HAP-1 (cell line): ENCODE results near the gene CST8.

Experiments used
- DNase-seq, 2 experiments: peaks; one replicate each; pipeline ENCODE4 v3.0.0-alpha.2; 2016 to 2020; ENCODE audit warnings: low spot score in 2 of 2
- H3K27me3 ChIP-seq: fragments of 250-450 bp; sonication (Bioruptor Pico); 2 replicates; pipeline ENCODE4 v1.5.1; 2020; ENCODE audit warnings: low read depth, mild to moderate bottlenecking, moderate library complexity
- H3K36me3 ChIP-seq: fragments of 250-450 bp; sonication (Bioruptor Pico); replicated peaks from 2 replicates; pipeline ENCODE4 v1.5.1; 2020; ENCODE audit warnings: mild to moderate bottlenecking
- H3K4me1 ChIP-seq: fragments of 250-450 bp; sonication (Bioruptor Pico); 2 replicates; pipeline ENCODE4 v1.5.1; 2020; ENCODE audit warnings: mild to moderate bottlenecking
- H3K4me3 ChIP-seq: fragments of 250-450 bp; sonication (Bioruptor Pico); 2 replicates; pipeline ENCODE4 v1.5.1; 2020; ENCODE audit warnings: mild to moderate bottlenecking, moderate library complexity
- H3K9me3 ChIP-seq: fragments of 250-450 bp; sonication (Bioruptor Pico); 2 replicates; pipeline ENCODE4 v1.5.1; 2020; ENCODE audit warnings: mild to moderate bottlenecking, moderate library complexity
- in situ Hi-C: fragments of 300-500 bp; cut with MboI; formaldehyde crosslinking; loops from 3 replicates; pipeline ENCODE4 v1.14.3; 2020; ENCODE audit warnings: low sequenced_read_pairs, inconsistent platforms, mixed read lengths

CST8 gene

GRCh38 chr20:23490817-23491216 lies at the start of gene CST8:
Gene CST8, plus strand, starts transcription at chr20:23491117. Its CDS starts 551 bp downstream, at chr20:23491668.
- no peaks in the 10 kb centered on the region for H3K4me1 ChIP-seq
- in situ Hi-C loops: no loop called here
- H3K36me3 ChIP-seq: no peaks in the 10 kb centered on the region
- DNase-seq: no peak
- H3K27me3 ChIP-seq: no peaks in the 10 kb centered on the region
- H3K4me3 ChIP-seq: no peak within 1 kb of the TSS
- H3K9me3 ChIP-seq: no peaks in the 10 kb centered on the region

- no peak overlapping the region for H3K4me3 ChIP-seq
- no peaks in the 10 kb centered on the region for H3K4me1 ChIP-seq
- DNase-seq: peak; percentile 69 to 87
- H3K36me3 ChIP-seq: no peaks in the 10 kb centered on the region
- no peaks in the 10 kb centered on the region for H3K9me3 ChIP-seq
- H3K27me3 ChIP-seq: no peaks in the 10 kb centered on the region
- in situ Hi-C loops: loop anchor here (5.0 kb wide), 1 partner anchor 170 kb away; no protein-coding TSS in a partner anchor
Observed at GRCh38 chr20:23441850-23442313, 49.0 kb upstream of the CST8 start.

- Histone ChIP-seq H3K36me3 (no peaks in the 10 kb centered on the region), H3K4me3 (no peak overlapping the region), H3K9me3 (no peaks in the 10 kb centered on the region), H3K4me1 (no peaks in the 10 kb centered on the region), H3K27me3 (no peaks in the 10 kb centered on the region)
- in situ Hi-C loops: loop anchor here (5.0 kb wide), 1 partner anchor 170 kb away; no protein-coding TSS in a partner anchor
- no peak for DNase-seq
Observed at GRCh38 chr20:23442436-23442835, 48.5 kb upstream of the CST8 start.

- in situ Hi-C loops: loop anchor here (5.0 kb wide), 1 partner anchor 167 kb away; no protein-coding TSS in a partner anchor
- Histone ChIP-seq H3K9me3 (no peaks in the 10 kb centered on the region), H3K4me3 (no peak overlapping the region), H3K4me1 (no peaks in the 10 kb centered on the region), H3K36me3 (no peaks in the 10 kb centered on the region), H3K27me3 (no peaks in the 10 kb centered on the region)
- no peak for DNase-seq
Observed at GRCh38 chr20:23444859-23445258, 46.1 kb upstream of the CST8 start.

GRCh38 chr20:23445596-23446217 lies 45.2 kb upstream of the CST8 start:
- in situ Hi-C loops: no loop called here
- no peak overlapping the region for H3K4me3 ChIP-seq
- DNase-seq: no peak

GRCh38 chr20:23446505-23446904 lies 44.4 kb upstream of the CST8 start:
- no peaks in the 10 kb centered on the region for H3K4me1 ChIP-seq
- no peaks in the 10 kb centered on the region for H3K9me3 ChIP-seq
- peak; percentile 14 to 80 for DNase-seq
- H3K27me3 ChIP-seq: no peaks in the 10 kb centered on the region
- no peaks in the 10 kb centered on the region for H3K36me3 ChIP-seq
- H3K4me3 ChIP-seq: no peak overlapping the region
- in situ Hi-C loops: no loop called here

More at GRCh38 chr20:23445596-23446217, 45.2 kb upstream of the CST8 start:
- no peaks in the 10 kb centered on the region for H3K36me3 ChIP-seq
- no peaks in the 10 kb centered on the region for H3K27me3 ChIP-seq
- H3K9me3 ChIP-seq: no peaks in the 10 kb centered on the region
- no peaks in the 10 kb centered on the region for H3K4me1 ChIP-seq

- H3K4me3 ChIP-seq: no peak overlapping the region
- no peaks in the 10 kb centered on the region for H3K36me3 ChIP-seq
- H3K4me1 ChIP-seq: no peaks in the 10 kb centered on the region
- no peaks in the 10 kb centered on the region for H3K27me3 ChIP-seq
- H3K9me3 ChIP-seq: no peaks in the 10 kb centered on the region
- in situ Hi-C loops: no loop called here
- DNase-seq: no peak
Observed at GRCh38 chr20:23448167-23448566, 42.8 kb upstream of the CST8 start.

- Histone ChIP-seq H3K9me3 (no peaks in the 10 kb centered on the region), H3K4me3 (no peak overlapping the region), H3K27me3 (no peaks in the 10 kb centered on the region), H3K36me3 (no peaks in the 10 kb centered on the region), H3K4me1 (no peaks in the 10 kb centered on the region)
- in situ Hi-C loops: no loop called here
- no peak for DNase-seq
Observed at GRCh38 chr20:23449421-23449820, 41.5 kb upstream of the CST8 start.

GRCh38 chr20:23450877-23451276 lies 40.0 kb upstream of the CST8 start:
- Histone ChIP-seq H3K4me1 (no peaks in the 10 kb centered on the region), H3K27me3 (no peaks in the 10 kb centered on the region), H3K4me3 (no peak overlapping the region), H3K9me3 (no peaks in the 10 kb centered on the region), H3K36me3 (no peaks in the 10 kb centered on the region)
- in situ Hi-C loops: no loop called here
- no peak for DNase-seq

- Histone ChIP-seq H3K27me3 (no peaks in the 10 kb centered on the region), H3K4me1 (no peaks in the 10 kb centered on the region), H3K4me3 (no peak overlapping the region), H3K36me3 (no peaks in the 10 kb centered on the region), H3K9me3 (no peaks in the 10 kb centered on the region)
- in situ Hi-C loops: no loop called here
- DNase-seq: no peak
Observed at GRCh38 chr20:23451956-23452487, 38.9 kb upstream of the CST8 start.

GRCh38 chr20:23452776-23453175 lies 38.1 kb upstream of the CST8 start, which contains the start of gene CST11:
Gene CST11, minus strand, starts transcription at chr20:23452876. Its CDS starts 65 bp downstream, at chr20:23452811.
- no peaks in the 10 kb centered on the region for H3K9me3 ChIP-seq
- H3K4me3 ChIP-seq: no peak within 1 kb of the TSS
- in situ Hi-C loops: no loop called here
- no peaks in the 10 kb centered on the region for H3K36me3 ChIP-seq
- no peak for DNase-seq
- no peaks in the 10 kb centered on the region for H3K27me3 ChIP-seq
- no peaks in the 10 kb centered on the region for H3K4me1 ChIP-seq

GRCh38 chr20:23453549-23454543 lies 37.1 kb upstream of the CST8 start:
- DNase-seq: no peak
- Histone ChIP-seq H3K9me3 (no peaks in the 10 kb centered on the region), H3K4me3 (no peak overlapping the region), H3K4me1 (no peaks in the 10 kb centered on the region), H3K36me3 (no peaks in the 10 kb centered on the region), H3K27me3 (no peaks in the 10 kb centered on the region)
- in situ Hi-C loops: no loop called here

GRCh38 chr20:23454816-23455215 lies 36.1 kb upstream of the CST8 start:
- no peaks in the 10 kb centered on the region for H3K27me3 ChIP-seq
- H3K36me3 ChIP-seq: no peaks in the 10 kb centered on the region
- no peak for DNase-seq
- no peaks in the 10 kb centered on the region for H3K9me3 ChIP-seq
- in situ Hi-C loops: no loop called here
- no peak overlapping the region for H3K4me3 ChIP-seq
- H3K4me1 ChIP-seq: no peaks in the 10 kb centered on the region

- in situ Hi-C loops: no loop called here
- Histone ChIP-seq H3K4me1 (no peaks in the 10 kb centered on the region), H3K36me3 (no peaks in the 10 kb centered on the region), H3K4me3 (no peak overlapping the region), H3K27me3 (no peaks in the 10 kb centered on the region), H3K9me3 (no peaks in the 10 kb centered on the region)
- DNase-seq: no peak
Observed at GRCh38 chr20:23455639-23456038, 35.3 kb upstream of the CST8 start.
